Muscle of leg (tissue), 11 donors: ENCODE measurements around the gene HOXC13. TPM values are rescaled to one million over a fixed set of nuclear protein-coding genes. Genes with fewer than 3 reads are reported as not detected.

Source experiments
- DNase-seq: peaks from one replicate; pipeline ENCODE4 v3.0.0; 2013
- H3K27ac ChIP-seq: one replicate; pipeline ENCODE4 v1.5.1; 2013; ENCODE audit warnings: mild to moderate bottlenecking, low read length, control low read depth
- H3K27me3 ChIP-seq: one replicate; pipeline ENCODE4 v1.6.1; 2013; ENCODE audit warnings: low read length; ENCODE audit not compliant: control insufficient read depth, insufficient read depth
- H3K36me3 ChIP-seq: one replicate; pipeline ENCODE4 v1.6.1; 2013; ENCODE audit warnings: low read length; ENCODE audit not compliant: control insufficient read depth, insufficient read depth
- H3K4me1 ChIP-seq: one replicate; pipeline ENCODE4 v1.6.1; 2013; ENCODE audit warnings: low read length; ENCODE audit not compliant: control insufficient read depth, insufficient read depth
- H3K4me3 ChIP-seq: one replicate; pipeline ENCODE4 v1.5.1; 2013; ENCODE audit warnings: low read length, control low read depth
- H3K9me3 ChIP-seq: replicated peaks from 2 replicates; pipeline ENCODE4 v1.6.1; 2013; ENCODE audit warnings: low read depth, low read length; ENCODE audit not compliant: control insufficient read depth
- WGBS: methylation state at CpG from one replicate; pipeline ENCODE4 v1.1.5; 2013; ENCODE audit warnings: missing lambda C conversion rate; ENCODE audit not compliant: insufficient coverage; 5-methylcytosine and 5-hydroxymethylcytosine counted together
- polyA plus RNA-seq, 8 donors: library from polyadenylated mRNA; unstranded; fragments of 120-200 nt; gene quantifications; one replicate each; pipeline versions ENCODE4 v1.2.1 to v1.2.3, GENCODE V29; 2013; ENCODE audit warnings: inconsistent platforms in 1 of 8, low replicate concordance in 1 of 8; ENCODE audit not compliant: insufficient read length in 8 of 8, insufficient read depth in 1 of 8
- total RNA-seq: library from RNA; stranded (reverse); fragments of 120-200 nt; gene quantifications from one replicate; pipeline ENCODE4 v1.2.4, GENCODE V29; 2013

Gene HOXC13
- total and polyA plus RNA-seq, 9 donors, result 0.04 to 0.45 (median 0.06) TPM; not detected in 5

DNA sequence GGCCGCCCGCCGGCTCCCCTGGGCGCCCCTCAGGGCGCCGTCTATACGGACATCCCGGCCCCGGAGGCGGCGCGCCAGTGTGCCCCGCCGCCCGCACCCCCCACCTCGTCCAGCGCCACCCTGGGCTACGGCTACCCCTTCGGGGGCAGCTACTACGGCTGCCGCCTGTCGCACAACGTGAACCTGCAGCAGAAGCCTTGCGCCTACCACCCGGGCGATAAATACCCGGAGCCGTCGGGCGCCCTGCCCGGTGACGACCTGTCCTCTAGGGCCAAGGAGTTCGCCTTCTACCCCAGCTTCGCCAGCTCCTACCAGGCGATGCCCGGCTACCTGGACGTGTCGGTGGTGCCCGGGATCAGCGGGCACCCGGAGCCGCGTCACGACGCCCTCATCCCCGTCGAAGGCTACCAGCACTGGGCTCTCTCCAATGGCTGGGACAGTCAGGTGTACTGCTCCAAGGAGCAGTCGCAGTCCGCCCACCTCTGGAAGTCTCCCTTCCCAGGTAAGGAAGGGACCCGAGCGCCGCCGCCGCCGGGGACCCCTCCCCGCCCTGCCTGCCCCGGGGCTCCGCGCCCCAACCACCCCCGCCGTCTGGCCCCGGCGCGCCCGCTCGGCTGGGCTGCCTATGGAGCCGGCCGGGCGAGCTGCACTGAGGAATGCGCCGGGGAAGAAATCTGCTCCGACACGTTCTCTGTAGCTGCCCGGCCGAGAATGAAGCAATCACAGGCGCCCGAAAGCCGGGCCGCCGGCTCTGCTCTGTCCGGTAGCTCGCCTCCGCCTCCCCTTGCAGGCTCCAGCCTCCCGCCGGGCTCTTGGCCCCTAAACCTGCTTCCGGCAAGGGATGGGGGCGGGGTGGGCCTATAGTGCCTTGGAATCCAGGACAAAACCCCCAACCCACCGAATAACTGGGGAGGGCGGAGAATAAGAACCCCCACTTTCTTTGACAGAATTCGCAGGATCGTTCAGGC lies 794 bp downstream of the HOXC13 start:
- peak; percentile 52 for DNase-seq
- no peaks in the 10 kb centered on the region for H3K9me3 ChIP-seq
- H3K27me3 ChIP-seq, result peaks cover 92% of the 10 kb centered on the region
- peaks cover 19% of the 10 kb centered on the region for H3K4me1 ChIP-seq
- 2% methylated on average over 83 of the region's 91 CpGs for WGBS
- no peak overlapping the region for H3K4me3 ChIP-seq
- H3K27ac ChIP-seq, result no peak overlapping the region
- no peaks in the 10 kb centered on the region for H3K36me3 ChIP-seq

- H3K27ac ChIP-seq, result no peak overlapping the region
- H3K9me3 ChIP-seq, result no peaks in the 10 kb centered on the region
- peaks cover 23% of the 10 kb centered on the region for H3K4me1 ChIP-seq
- WGBS, result 9% methylated on average over 4 of the region's 9 CpGs
- peaks cover 92% of the 10 kb centered on the region for H3K27me3 ChIP-seq
- no peaks in the 10 kb centered on the region for H3K36me3 ChIP-seq
- no peak for DNase-seq
- no peak overlapping the region for H3K4me3 ChIP-seq
Measured at GRCh38 chr12:53940443-53941014, 1.9 kb downstream of the HOXC13 start.

- no peak for DNase-seq
- no peak overlapping the region for H3K4me3 ChIP-seq
- H3K27me3 ChIP-seq, result peaks cover 92% of the 10 kb centered on the region
- no peaks in the 10 kb centered on the region for H3K36me3 ChIP-seq
- H3K4me1 ChIP-seq, result peaks cover 20% of the 10 kb centered on the region
- H3K27ac ChIP-seq, result no peak overlapping the region
- no peaks in the 10 kb centered on the region for H3K9me3 ChIP-seq
Measured at GRCh38 chr12:53941187-53941586, 2.6 kb downstream of the HOXC13 start.

DNA sequence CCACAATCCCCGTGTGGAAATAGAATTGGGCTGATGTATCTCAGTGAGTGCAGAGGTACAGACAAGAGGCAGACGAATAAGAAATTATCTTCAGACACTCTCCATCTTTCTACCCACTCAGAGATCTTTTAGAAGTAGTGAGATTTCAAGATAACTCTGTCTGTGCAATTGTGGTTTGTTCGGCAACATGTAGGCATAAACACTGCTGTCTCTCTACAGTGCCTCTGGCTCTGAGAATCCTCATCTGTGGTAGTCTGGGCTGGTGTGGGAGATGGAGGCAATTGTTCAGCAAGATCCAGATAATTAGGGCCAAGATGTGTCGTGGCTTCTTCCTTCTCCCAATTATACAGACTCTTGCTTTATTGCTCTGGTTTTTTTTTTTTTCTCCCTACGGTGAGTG lies 3.1 kb downstream of the HOXC13 start:
- Histone ChIP-seq H3K36me3 (no peaks in the 10 kb centered on the region), H3K9me3 (no peaks in the 10 kb centered on the region), H3K27me3 (peaks cover 92% of the 10 kb centered on the region), H3K27ac (no peak overlapping the region), H3K4me1 (peaks cover 20% of the 10 kb centered on the region), H3K4me3 (no peak overlapping the region)
- no CpG with 5 or more reads among the region's 5 CpGs for WGBS
- no peak for DNase-seq

- no peak for DNase-seq
- Histone ChIP-seq H3K27me3 (peaks cover 91% of the 10 kb centered on the region), H3K4me3 (no peak overlapping the region), H3K36me3 (no peaks in the 10 kb centered on the region), H3K27ac (no peak overlapping the region), H3K9me3 (no peaks in the 10 kb centered on the region), H3K4me1 (peaks cover 19% of the 10 kb centered on the region)
- WGBS, result no CpG with 5 or more reads among the region's 2 CpGs
Measured at GRCh38 chr12:53942467-53942997, 3.9 kb downstream of the HOXC13 start.

DNA sequence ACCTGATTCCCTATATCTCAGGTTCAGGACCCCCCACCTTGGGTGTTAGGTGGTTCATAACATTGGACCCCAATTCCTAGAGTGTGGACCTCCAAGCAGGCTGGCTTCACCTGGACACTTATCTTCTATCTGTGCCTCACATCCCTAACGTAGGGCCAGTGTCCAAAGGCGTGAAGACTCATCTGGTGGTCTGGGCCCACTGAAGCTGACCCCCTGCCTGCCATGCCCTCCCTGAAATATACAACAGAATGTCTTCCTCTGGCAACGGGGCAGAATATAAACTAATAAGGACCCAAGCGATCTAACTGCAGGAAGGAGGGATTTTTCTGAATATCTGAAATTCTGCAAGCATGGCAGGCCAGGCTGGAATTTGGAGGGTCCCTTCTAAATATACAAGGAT lies 5.6 kb downstream of the HOXC13 start:
- no CpG with 5 or more reads among the region's 4 CpGs for WGBS
- H3K36me3 ChIP-seq, result no peaks in the 10 kb centered on the region

DNA sequence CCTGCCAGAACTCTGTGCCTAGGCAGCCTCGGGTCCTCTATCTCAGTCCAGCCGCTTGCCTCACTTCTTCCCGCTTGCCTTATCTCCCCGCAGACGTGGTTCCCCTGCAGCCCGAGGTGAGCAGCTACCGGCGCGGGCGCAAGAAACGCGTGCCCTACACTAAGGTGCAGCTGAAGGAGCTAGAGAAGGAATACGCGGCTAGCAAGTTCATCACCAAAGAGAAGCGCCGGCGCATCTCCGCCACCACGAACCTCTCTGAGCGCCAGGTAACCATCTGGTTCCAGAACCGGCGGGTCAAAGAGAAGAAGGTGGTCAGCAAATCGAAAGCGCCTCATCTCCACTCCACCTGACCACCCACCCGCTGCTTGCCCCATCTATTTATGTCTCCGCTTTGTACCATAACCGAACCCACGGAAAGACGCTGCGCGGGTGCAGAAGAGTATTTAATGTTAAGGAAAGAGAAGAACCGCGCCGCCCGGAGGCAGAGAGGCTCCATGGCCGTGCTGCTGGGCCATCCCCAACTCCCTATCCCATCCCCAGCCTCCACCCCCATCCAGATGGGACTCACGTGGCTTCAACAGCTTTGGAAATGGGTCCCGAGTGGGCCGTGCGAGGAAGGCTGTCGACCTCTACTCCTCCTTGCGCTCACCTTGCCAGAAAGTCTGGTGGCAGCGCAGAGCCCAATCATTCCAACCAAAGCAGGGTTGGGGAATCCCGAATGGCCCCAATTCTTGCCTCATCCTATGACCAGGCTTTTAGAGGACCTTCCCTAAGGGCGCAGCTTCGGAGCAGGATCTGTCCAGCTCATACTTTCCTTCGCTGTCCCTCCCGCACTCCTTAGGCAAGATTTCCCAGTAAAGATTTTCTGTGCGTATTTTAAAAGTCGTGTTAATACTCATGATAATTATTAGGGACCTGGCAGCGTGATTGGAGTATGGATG lies 6.5 kb downstream of the HOXC13 start:
- Histone ChIP-seq H3K27me3 (peaks cover 91% of the 10 kb centered on the region), H3K4me3 (no peak overlapping the region), H3K9me3 (no peaks in the 10 kb centered on the region), H3K4me1 (peaks cover 7% of the 10 kb centered on the region), H3K27ac (no peak overlapping the region), H3K36me3 (no peaks in the 10 kb centered on the region)
- 3% methylated on average over 33 of the region's 51 CpGs for WGBS
- DNase-seq, result no peak

More for the DNA sequence above, 5.6 kb downstream of the HOXC13 start:
- H3K27me3 ChIP-seq, result peaks cover 91% of the 10 kb centered on the region
- no peaks in the 10 kb centered on the region for H3K9me3 ChIP-seq
- H3K27ac ChIP-seq, result no peak overlapping the region
- H3K4me1 ChIP-seq, result peaks cover 7% of the 10 kb centered on the region
- H3K4me3 ChIP-seq, result no peak overlapping the region
- no peak for DNase-seq

GRCh38 chr12:53947743-53948142 lies 9.1 kb downstream of the HOXC13 start:
- no peak overlapping the region for H3K27ac ChIP-seq
- no peaks in the 10 kb centered on the region for H3K36me3 ChIP-seq
- peaks cover 94% of the 10 kb centered on the region for H3K27me3 ChIP-seq
- no peak for DNase-seq
- H3K4me1 ChIP-seq, result peaks cover 19% of the 10 kb centered on the region
- H3K4me3 ChIP-seq, result no peak overlapping the region
- H3K9me3 ChIP-seq, result no peaks in the 10 kb centered on the region

- H3K4me1 ChIP-seq, result peaks cover 19% of the 10 kb centered on the region
- H3K27me3 ChIP-seq, result peaks cover 98% of the 10 kb centered on the region
- H3K9me3 ChIP-seq, result no peaks in the 10 kb centered on the region
- H3K27ac ChIP-seq, result no peak overlapping the region
- no peaks in the 10 kb centered on the region for H3K36me3 ChIP-seq
- H3K4me3 ChIP-seq, result no peak overlapping the region
- no peak for DNase-seq
- WGBS, result 63% methylated on average over 4 of the region's 9 CpGs
Measured at GRCh38 chr12:53948650-53949593, 10.3 kb downstream of the HOXC13 start.
